ENCODE results near the gene CCDC141.

The CCDC141 gene

DNA sequence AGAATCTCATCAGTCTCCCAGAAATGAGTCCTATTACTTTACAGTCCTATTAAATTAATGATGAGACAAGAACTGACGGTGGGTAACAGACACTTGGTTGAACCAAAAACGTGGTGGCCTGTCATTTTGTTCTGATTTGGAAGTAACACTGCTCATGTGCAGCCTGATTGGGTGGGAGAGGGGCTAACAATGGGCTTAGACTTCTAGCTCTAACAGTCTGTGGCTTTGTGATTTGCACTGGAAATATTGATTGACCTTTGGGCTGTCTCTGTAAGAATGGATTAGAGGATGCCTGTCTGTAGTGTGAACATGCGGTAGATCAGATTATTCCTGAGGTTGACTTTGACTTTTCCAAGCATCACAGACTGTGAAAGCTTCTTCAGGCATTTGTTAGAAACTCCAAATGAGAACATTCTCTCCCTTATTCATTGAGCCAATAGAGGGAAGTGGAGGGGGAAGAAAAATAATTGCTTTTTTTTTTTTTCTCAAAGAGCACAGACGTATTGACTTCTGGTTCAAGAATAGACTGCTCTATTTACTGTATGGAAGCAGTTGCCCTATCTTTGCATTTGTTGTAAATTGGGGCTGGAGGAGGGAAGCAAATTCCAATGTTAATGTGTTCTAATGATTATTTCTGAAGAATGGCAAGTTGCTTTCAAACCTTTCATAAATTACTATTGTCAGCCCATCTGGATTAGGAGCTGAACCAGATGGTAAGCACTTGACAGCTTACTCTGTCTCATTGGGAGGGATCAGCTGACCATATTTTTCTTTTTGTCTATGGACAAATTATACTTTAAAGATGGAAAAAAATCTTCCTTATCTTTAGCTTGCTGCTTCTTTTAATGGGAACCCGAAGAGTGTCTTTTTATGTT lies 156.9 kb downstream of the CCDC141 start:
- ATAC-seq: no peak
- TF ChIP-seq BACH2 (CRISPR knock-in tag; IDR thresholded peaks at IDR 0.05; ENCODE audit: borderline replicate concordance) (no peak), POU6F1 (CRISPR knock-in tag; IDR thresholded peaks at IDR 0.05; ENCODE audit: borderline replicate concordance, low read depth) (no peak), ESRRG (CRISPR knock-in tag; IDR thresholded peaks at IDR 0.05) (no peak), CREB5 (CRISPR knock-in tag; IDR thresholded peaks at IDR 0.05; ENCODE audit: low read depth) (no peak)
- TF ChIP-seq, protein P1, sequence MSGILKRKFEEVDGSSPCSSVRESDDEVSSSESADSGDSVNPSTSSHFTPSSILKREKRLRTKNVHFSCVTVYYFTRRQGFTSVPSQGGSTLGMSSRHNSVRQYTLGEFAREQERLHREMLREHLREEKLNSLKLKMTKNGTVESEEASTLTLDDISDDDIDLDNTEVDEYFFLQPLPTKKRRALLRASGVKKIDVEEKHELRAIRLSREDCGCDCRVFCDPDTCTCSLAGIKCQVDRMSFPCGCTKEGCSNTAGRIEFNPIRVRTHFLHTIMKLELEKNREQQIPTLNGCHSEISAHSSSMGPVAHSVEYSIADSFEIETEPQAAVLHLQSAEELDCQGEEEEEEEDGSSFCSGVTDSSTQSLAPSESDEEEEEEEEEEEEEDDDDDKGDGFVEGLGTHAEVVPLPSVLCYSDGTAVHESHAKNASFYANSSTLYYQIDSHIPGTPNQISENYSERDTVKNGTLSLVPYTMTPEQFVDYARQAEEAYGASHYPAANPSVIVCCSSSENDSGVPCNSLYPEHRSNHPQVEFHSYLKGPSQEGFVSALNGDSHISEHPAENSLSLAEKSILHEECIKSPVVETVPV (CRISPR knock-in tag; IDR thresholded peaks at IDR 0.05): no peak

- ATAC-seq: no peak
- TF ChIP-seq BACH2 (CRISPR knock-in tag; IDR thresholded peaks at IDR 0.05; ENCODE audit: borderline replicate concordance) (no peak), GLIS3 (CRISPR knock-in tag; IDR thresholded peaks at IDR 0.05) (no peak), ZC3H10 (CRISPR knock-in tag; IDR thresholded peaks at IDR 0.05) (no peak), ZNF565 (CRISPR knock-in tag; conservative IDR thresholded peaks at IDR 0.05; ENCODE audit: low read depth) (no peak), ZNF8 (CRISPR knock-in tag; IDR thresholded peaks at IDR 0.05) (no peak), TCF4 (CRISPR knock-in tag; IDR thresholded peaks at IDR 0.05; ENCODE audit: borderline replicate concordance) (no peak), SNAI2 (CRISPR knock-in tag; IDR thresholded peaks at IDR 0.05) (no peak), RARB (CRISPR knock-in tag; IDR thresholded peaks at IDR 0.05) (no peak), ESRRG (CRISPR knock-in tag; IDR thresholded peaks at IDR 0.05) (no peak), ZFP30 (CRISPR knock-in tag; IDR thresholded peaks at IDR 0.05) (no peak), POU6F1 (CRISPR knock-in tag; IDR thresholded peaks at IDR 0.05; ENCODE audit: borderline replicate concordance, low read depth) (no peak), CSDC2 (CRISPR knock-in tag; IDR thresholded peaks at IDR 0.05) (no peak), ARNTL (CRISPR knock-in tag; IDR thresholded peaks at IDR 0.05; ENCODE audit: borderline replicate concordance, low read depth) (no peak), TOX (CRISPR knock-in tag; IDR thresholded peaks at IDR 0.05; ENCODE audit: borderline replicate concordance) (no peak)
- TF ChIP-seq, protein P2, sequence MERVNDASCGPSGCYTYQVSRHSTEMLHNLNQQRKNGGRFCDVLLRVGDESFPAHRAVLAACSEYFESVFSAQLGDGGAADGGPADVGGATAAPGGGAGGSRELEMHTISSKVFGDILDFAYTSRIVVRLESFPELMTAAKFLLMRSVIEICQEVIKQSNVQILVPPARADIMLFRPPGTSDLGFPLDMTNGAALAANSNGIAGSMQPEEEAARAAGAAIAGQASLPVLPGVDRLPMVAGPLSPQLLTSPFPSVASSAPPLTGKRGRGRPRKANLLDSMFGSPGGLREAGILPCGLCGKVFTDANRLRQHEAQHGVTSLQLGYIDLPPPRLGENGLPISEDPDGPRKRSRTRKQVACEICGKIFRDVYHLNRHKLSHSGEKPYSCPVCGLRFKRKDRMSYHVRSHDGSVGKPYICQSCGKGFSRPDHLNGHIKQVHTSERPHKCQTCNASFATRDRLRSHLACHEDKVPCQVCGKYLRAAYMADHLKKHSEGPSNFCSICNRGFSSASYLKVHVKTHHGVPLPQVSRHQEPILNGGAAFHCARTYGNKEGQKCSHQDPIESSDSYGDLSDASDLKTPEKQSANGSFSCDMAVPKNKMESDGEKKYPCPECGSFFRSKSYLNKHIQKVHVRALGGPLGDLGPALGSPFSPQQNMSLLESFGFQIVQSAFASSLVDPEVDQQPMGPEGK (CRISPR knock-in tag; IDR thresholded peaks at IDR 0.05; ENCODE audit: borderline replicate concordance): no peak
- TF ChIP-seq, protein P1 (CRISPR knock-in tag; IDR thresholded peaks at IDR 0.05): no peak
These were observed 157.9 kb downstream of the CCDC141 start for GRCh38 chr2:178891959-178892485.

DNA sequence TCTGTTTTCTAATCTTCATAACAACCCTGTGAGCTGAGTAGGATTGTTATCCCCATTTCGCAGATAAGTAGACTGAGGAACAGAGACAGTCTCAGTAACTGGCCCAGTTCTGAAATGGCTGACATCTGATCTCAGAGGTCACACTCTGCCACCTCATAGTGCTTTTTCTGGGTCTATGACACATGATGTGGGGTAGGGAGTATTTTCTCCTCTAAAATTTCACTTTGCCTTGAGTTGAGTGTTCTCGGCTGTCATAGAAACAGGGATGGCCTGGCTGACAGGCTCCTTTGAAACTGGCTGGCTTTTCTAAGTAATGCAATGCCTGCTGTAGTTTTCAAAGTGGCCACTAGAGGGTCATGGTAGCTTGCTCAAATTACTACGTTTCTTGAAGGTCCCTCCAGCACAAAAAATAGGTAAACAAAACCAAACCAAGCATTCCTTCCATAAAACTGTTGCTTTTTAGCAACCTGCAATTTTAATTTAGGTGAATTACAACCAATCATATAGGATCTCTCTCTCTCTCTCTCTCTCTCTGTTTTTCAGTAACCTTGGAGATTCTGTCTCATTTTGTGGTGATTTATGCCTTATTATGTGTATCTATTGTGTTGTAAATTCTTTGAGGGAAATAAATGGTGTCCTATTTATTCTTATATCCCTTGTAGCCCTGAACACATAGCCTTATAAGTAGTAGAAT lies 158.5 kb downstream of the CCDC141 start:
- ATAC-seq: peak; percentile 85
- TF ChIP-seq CREB5 (CRISPR knock-in tag; IDR thresholded peaks at IDR 0.05; ENCODE audit: low read depth) (no peak), TSHZ2 (CRISPR knock-in tag; IDR thresholded peaks at IDR 0.05) (no peak), CSDC2 (CRISPR knock-in tag; IDR thresholded peaks at IDR 0.05) (no peak), ZNF565 (CRISPR knock-in tag; conservative IDR thresholded peaks at IDR 0.05; ENCODE audit: low read depth) (no peak), GLIS3 (CRISPR knock-in tag; IDR thresholded peaks at IDR 0.05) (no peak)
- TF ChIP-seq, protein P1 (CRISPR knock-in tag; IDR thresholded peaks at IDR 0.05): no peak
